HG02938 (cell line): ENCODE data around the gene CCND1.
"Not testable (repeated sequence)": the region's sequence is repeated elsewhere in the genome, so short reads cannot be mapped to it uniquely, and the experiment has no call there.

Experiments used
- ATAC-seq: cut with Tn5 transposase; IDR thresholded peaks from one replicate; pipeline ENCODE4 v1.9.1; 2021; ENCODE audit warnings: mild to moderate bottlenecking, moderate library complexity; ENCODE audit not compliant: unreplicated experiment

CCND1 gene

DNA sequence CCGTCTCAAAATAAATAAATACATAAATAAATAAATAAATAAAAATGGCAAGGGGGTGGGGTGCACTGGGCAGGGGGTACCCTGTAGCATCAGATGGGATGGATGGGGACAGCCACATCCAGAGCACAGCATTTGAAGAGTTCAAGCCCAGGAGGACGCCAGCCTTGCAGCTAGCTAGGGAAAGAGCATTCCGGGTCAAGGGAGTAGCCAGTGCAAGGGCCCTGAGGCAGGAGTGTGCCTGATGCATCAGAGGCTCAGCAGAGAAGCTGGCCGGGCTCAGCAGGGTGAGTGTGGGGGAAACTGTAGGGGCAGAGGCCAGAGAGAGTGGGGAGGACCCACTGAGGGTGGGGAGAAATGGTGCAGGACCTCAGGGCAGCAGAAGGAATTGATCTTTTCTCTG lies 23.7 kb upstream of the CCND1 start:
- ATAC-seq, result no peak

DNA sequence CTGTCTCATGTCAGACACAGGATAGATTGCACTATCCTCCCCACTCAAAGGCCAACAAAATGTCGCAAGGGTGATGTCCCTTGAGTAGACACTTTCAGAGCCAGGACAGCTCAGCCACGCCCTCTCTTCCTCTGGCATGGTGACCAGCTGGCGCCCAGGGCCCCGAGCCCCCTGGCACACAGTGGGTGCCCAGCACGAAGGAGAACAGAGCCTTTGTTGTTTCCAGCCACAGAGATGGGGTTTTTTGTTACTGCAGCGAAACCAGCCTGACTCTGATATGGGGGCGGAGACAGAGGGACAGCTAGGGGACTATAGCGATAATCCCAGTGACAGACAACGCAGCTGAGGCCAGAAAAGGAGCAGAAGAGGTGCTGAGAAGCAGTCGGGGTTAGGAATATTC lies 23.3 kb upstream of the CCND1 start:
- no peak for ATAC-seq

DNA sequence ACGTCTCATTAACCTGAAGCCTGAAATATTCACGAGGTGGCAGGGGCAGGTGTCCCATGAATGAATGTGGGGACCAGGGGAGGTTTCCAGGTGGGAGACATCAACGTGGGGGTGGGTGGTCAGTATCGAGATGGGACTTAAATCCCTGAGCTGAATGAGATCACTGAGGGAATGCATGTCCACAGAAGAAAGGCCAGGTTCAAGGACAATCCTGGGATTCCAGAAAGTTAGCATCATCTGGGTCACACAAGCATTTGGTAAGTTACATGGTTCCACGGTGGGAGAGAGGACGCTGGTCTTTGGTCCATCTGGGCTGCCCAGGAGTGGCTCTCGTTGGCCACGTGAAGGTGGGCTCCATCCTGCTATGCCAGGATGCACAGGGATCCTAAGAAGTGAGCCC lies 22.7 kb upstream of the CCND1 start:
- ATAC-seq, result no peak

DNA sequence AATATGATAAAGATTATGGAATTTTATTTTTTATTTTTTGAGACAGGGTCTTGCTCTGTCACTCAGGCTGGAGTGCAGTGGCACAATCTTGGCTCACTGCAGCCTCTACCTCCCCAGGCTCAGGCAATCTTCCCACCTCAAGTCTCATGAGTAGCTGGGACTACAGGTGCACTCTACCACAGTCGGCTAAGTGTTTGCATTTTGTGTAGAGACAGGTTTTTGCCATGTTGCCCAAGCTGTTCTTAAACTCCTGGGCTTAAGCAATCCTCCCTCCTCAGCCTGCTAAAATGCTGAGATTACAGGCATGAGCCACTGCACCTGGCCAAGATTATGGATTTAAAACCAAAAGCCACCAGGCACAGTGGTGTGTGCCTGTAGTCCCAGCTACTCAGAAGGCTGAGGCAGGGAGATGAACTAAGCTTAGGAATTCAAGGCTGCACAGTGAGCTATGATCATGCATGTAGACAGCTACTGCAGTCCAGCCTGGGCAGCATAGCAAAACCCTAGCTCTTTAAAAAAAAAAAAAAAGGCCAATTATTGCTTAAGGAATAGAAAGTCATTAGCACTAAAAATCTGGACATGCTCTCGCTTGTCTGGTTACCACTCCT lies 20.2 kb upstream of the CCND1 start:
- ATAC-seq, result no peak

DNA sequence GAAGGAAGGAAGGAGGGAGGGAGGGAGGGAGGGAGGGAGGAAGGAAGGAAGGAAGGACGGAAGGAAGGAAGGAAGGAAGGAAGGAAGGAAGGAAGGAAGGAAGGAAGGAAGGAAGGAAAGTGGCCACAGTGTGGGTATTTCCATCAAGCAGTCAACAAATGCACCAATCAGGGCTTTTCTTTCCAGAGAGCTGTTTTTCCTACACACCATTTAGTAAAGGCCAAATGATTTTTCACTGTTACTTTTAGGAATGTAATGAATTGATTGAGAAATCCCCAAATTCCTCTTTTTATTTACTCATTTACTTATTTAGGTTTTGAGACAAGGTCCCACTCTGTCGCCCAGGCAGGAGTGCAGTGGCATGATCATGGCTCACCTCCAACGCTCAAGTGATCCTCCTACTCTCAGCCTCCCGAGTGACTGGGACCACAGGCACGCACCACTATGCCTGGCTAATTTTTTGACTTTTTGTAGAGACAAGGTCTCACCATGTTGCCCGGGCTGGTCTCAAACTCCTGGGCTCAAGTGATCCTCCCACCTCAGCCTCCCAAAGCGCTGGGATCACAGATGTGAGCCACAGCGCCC lies 18.8 kb upstream of the CCND1 start:
- ATAC-seq, result not testable (repeated sequence)

- no peak for ATAC-seq
These were observed 16.7 kb upstream of the CCND1 start for GRCh38 chr11:69624293-69624692.

GRCh38 chr11:69625476-69625875 lies 15.5 kb upstream of the CCND1 start:
- no peak for ATAC-seq

DNA sequence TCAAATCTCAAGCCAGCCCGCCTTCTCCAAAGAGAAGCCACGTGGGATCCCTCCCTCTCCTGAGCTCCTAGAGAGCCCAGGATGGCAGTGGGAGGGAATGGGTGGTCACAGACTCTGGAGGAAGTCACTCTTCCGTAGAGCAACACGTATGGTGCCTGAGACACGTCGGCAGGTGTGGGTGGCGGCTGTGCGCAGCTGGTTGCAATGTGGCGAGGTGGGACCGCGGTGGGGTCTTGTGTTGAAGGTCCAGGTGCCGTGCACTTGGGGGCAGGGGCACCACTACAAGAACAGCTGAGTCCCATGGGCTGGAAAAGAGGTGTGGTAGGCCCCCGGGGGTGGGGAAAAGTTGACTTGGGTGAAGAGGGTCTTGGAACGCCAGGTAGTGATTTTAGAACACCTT lies 13.4 kb upstream of the CCND1 start:
- ATAC-seq, result no peak

DNA sequence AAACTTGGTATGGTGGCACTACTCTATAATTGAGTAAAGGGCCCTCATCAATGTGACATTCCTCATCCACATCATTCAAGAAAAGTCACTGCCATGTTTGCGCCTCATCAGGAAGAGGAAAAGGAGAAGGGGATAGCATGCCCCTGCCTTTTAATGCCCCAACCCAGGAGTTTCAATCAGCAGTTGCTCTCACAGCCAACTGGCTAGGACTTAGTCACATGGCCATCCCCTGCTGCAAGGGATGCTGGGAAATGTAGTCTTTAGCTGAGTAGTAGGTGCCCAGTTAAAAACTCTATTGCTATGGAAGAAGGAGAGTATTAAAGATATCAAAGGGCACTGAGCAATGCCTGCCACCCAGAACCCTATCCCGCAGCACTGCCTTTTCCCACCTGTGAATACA lies 10.9 kb upstream of the CCND1 start:
- ATAC-seq, result no peak

DNA sequence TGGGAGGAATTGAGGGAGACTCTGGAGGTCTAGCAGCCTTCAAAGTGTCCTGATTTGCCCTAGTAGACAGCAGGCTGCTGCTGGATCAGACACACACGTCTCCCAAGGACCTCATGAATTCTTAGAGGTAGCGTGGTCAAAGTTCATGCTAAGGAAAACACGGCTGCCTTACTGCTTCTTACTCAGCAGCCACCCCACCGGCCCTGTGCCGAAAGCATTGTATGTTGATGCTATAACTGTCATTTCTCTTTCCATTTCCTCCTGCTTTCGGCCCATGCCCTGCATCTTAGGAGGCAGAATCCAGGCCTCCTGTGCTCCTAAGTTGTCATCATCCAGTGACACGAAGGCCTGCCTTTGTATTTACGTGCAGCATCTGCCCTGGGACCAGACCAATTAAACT lies 10.5 kb upstream of the CCND1 start:
- ATAC-seq, result no peak

- ATAC-seq, result no peak
These were observed 8.1 kb upstream of the CCND1 start for GRCh38 chr11:69632900-69633299.

DNA sequence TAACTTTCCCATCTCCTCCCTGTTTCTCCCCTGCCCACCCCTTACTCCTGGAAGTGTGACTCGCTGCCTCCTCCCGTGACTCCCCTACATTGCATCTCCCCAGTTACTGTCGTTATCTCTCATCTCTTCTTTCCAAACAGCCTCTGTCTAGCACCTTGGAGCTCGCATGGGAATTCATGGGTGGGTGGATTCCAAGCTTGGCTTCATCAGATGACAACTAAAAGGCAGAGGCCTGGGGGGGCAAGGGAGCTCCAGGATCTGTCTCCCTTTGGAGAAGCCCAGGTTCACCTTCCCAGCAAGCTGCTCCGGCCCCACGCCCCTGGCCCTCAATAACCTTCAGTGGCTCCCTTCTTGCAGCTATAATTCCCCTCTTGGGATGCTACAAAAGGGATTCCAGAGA lies 6.9 kb upstream of the CCND1 start:
- no peak for ATAC-seq

DNA sequence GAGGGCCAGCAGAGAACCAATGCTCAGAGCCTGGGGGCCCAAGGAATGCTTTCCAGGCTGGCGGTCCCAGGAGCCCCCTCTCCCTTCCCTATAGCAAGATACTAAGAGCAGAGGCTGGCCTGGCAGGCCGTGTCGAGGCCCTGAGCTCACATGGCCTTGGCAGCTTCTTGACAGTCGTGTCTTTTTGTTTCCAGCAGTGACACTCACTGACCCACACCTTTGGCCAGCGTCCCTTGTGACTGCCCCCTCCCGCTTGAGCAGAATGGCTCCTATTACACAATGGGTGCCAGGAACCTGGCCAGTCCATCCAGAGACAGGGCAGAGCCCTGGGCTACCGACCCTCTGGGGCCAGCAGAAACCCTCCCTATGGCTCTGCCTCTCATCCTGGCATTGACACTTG lies 6.4 kb upstream of the CCND1 start:
- ATAC-seq, result no peak

- no peak for ATAC-seq
These were observed 5.8 kb upstream of the CCND1 start for GRCh38 chr11:69635195-69635594.

DNA sequence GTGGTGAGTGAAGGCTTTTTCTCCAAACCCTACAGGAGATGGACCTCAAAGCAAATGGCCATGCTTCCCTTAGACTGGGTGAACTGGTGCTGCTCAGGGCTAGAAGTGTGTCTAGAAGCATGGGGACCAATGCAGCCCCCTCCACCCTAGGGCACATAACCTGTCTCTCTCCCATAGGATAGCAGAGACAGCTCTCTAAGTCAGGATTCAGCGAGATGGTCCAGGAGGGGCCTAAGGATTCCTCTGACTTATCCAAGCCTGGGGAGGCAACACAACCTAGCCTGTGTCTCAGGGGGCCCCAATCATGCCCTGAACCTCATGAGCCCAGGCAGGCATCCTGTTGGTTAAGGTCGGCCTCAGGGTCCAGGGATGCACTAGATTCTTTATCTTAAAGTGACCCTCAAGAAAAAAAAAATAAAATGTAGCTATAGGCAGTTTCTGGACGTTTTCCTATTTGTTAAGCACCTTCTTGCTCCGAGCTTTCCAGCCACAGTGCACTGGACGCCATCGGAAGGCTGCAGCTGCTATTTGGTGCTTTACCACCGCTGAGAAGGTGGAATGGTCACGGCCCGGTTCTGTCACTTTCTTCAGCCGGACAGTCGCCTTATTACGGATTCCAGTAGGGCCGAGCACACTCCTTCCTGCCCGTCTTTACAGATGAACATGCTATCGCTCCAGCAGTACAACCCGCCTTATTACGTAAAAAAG lies 5.0 kb upstream of the CCND1 start:
- no peak for ATAC-seq

DNA sequence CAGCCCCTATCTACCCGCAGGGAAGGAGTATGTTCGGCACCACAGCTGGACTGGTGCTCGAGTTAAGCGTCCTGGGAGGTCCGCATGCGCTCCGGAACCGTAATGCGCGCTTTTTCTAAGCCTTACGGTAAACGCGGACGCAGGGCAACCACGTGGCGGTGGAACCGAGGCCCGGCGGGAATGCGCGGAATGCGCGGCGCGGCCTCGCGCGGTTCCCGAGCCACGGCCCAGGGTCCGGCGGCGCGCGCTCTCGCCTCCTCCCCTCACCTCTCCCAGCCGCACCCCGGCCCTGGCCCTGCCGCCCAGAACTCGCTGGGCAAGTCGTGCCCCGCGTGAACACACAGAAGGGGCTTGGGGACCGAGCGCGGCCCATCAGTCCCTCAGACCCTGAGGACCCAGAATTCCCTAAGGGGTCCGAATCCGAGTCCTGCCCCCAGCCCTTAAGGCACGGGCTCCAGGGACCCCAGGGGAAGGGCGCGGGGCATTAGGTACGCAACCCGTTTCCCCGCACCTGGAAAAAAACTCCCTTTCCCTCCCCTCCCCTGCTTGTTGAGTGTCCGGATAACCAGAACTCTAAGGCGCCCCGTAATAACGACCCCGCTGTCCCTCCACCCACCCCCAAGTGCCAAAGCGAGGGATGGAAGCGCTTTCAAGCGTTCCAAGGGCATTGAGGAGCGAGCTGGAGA lies 4.3 kb upstream of the CCND1 start:
- ATAC-seq, result no peak

DNA sequence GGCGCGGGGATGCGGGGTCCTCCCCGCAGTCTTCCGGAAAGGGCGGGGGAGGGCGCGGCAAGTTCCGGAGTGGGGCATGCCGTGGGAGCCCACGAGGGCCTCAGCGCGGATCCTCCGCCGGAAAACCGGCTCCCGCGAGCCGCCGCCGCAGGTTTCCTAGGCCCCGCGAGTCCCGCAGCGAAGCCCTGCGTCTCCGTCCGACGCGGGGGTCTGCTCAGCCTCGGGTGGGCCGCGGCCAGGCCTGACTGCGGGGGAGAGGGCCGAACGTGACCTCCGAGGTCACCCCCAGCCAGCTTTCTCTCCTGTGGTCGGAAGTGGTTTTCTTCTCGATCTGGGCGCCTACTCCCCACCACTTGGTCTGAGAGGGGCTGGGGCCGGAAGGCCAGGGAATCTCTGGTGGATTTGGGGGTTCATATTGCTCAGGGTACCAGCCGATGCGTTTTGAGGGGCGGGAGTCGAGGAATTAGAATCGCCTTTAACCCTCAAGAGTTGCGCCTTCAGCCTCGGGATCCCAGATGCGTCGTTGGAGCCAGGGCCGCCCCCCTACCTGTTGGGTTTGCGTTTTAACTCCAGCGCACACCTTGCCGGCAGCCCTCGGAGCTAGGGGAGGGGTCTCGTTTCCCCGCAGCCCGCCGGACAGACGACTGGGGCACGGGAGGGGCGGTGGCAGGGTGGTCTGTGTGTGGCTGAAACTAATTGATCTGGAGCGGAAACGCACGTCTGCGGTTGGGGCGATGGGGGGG lies 3.6 kb upstream of the CCND1 start:
- ATAC-seq, result no peak

DNA sequence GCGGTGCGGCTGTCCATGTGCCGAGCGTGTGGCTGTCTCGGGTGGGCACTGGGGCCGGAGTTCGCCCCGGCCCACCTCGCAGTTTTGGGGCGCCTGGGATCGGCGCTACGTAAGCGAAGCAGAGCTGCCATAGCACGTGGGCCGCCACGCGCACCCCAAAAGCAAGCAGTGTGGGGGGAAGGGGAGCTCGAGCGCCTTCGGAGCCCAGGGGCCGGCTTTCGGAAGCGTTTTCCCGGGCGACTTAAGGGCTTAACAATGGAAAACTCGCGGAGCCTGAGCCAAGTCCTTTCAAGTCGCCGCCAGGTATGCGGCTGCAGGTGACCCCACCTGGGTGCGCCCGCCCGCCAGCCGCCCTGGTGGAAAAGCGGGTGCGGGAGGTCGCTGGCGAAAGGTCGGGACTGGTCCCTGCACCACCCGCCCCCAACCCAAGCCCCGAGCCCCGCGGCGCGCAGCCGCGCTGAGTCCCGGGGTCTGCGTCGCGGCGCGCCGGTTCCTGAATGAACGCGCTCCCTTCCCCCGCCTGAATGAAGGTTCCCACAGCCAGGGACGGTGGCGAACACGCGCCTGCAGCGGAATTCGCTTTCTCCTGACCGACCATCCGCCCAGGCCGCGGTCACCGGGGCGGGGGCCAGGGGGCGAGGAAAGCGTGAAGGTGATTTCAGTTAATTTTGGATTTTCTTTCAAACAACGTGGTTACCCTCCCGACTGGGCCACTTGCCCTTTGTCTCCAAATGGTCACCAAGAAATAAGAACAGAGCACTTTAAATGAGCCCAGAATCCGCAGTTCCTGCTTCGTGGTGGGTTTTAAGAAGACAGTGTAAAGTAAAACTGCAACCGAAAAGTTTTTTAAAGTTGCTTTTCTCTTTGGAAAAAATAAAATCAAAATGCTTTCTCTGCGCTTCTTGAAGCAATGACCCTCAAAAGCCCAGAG lies 2.8 kb upstream of the CCND1 start:
- ATAC-seq, result no peak

DNA sequence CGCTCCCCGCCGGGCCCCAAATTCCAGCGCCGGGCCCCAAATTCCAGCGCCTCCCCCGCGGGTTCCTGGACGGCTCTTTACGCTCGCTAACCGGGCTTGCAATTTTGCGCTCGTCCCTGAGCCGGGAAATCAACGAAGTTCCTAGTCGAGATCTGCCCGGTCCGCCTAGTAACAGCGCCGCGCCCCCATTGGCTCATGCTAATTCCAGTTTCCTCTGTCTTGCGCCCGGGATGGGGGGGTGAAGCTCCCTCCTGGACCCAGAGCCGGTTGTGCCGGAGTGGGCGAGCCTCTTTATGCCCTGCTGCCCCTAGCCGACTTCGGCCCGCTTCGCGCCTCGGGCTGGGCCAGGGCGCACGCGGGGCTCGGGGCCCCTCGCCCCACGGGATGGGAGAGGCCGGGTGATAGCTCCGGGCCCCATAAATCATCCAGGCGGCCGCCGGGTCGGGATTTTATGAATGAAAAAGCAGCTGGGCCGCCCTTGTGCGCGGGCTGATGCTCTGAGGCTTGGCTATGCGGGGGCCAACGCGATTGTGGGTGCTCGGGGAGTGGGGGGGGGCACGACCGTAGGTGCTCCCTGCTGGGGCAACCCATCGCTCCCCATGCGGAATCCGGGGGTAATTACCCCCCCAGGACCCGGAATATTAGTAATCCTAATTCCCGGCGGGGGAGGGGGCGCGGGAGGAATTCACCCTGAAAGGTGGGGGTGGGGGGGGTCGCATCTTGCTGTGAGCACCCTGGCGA lies 1.8 kb upstream of the CCND1 start:
- ATAC-seq, result no peak

DNA sequence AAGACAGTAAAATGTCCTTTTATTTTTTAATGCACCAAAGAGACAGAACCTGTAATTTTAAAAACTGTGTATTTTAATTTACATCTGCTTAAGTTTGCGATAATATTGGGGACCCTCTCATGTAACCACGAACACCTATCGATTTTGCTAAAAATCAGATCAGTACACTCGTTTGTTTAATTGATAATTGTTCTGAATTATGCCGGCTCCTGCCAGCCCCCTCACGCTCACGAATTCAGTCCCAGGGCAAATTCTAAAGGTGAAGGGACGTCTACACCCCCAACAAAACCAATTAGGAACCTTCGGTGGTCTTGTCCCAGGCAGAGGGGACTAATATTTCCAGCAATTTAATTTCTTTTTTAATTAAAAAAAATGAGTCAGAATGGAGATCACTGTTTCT lies 1.1 kb upstream of the CCND1 start:
- no peak for ATAC-seq
